Measurements from ENCODE around the gene RGL1.

Gene RGL1

GRCh38 chr1:183794088-183794487 lies 10.8 kb upstream of the RGL1 start:
- no peak for TF ChIP-seq EZH2 (optimal IDR thresholded peaks at IDR 0.05; ENCODE audit: low read depth, low read length)
- no peak for TF ChIP-seq EZH2phosphoT487 (IDR thresholded peaks at IDR 0.05; ENCODE audit: low read length)
- TF ChIP-seq, protein P1, sequence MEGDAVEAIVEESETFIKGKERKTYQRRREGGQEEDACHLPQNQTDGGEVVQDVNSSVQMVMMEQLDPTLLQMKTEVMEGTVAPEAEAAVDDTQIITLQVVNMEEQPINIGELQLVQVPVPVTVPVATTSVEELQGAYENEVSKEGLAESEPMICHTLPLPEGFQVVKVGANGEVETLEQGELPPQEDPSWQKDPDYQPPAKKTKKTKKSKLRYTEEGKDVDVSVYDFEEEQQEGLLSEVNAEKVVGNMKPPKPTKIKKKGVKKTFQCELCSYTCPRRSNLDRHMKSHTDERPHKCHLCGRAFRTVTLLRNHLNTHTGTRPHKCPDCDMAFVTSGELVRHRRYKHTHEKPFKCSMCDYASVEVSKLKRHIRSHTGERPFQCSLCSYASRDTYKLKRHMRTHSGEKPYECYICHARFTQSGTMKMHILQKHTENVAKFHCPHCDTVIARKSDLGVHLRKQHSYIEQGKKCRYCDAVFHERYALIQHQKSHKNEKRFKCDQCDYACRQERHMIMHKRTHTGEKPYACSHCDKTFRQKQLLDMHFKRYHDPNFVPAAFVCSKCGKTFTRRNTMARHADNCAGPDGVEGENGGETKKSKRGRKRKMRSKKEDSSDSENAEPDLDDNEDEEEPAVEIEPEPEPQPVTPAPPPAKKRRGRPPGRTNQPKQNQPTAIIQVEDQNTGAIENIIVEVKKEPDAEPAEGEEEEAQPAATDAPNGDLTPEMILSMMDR (IDR thresholded peaks at IDR 0.05; ENCODE audit: low read length), result no peak
- Histone ChIP-seq H3K9ac (ENCODE audit: low read length) (no peak overlapping the region), H3K4me2 (ENCODE audit: low read depth, low read length) (no peak overlapping the region), H2AFZ (ENCODE audit: low read length) (no peak overlapping the region), H3K4me3 (ENCODE audit: low read length) (no peak overlapping the region), H4K20me1 (ENCODE audit: insufficient read depth, low read length) (no peaks in the 10 kb centered on the region), H3F3A (ENCODE audit: insufficient read depth, low read length) (no peaks in the 10 kb centered on the region), H3K79me2 (ENCODE audit: low read length) (no peaks in the 10 kb centered on the region), H3K9me3 (replicated peaks; ENCODE audit: insufficient read depth, low read length) (no peaks in the 10 kb centered on the region), H3K27ac (ENCODE audit: low read length) (no peak overlapping the region), H3K36me3 (replicated peaks; ENCODE audit: insufficient read depth, low read length) (no peaks in the 10 kb centered on the region), H3K4me1 (ENCODE audit: low read length) (no peaks in the 10 kb centered on the region), H3K27me3 (replicated peaks; ENCODE audit: insufficient read depth, low read length) (no peaks in the 10 kb centered on the region), H3K9me2 (replicated peaks; ENCODE audit: insufficient read depth, low read length) (no peaks in the 10 kb centered on the region)
- no peak for DNase-seq

DNA sequence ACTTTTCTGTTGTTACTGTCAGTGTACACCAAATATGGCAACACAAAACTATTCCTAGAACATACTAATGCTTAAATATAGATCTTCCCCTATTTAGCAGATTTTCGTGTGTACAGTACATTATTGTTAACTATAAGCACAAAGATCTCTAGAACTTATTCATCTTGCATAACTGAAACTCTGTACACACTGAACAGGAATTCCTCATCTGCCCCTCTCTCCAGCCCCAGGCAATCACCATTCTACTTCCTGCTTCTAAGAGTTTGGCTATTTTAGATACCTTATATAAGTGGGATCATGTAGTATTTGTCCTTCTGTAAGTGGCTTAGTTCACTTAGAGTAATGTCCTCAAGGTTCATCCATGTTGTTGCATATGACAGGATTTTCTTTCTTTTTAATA lies 4.5 kb upstream of the RGL1 start:
- Histone ChIP-seq H3K9ac (ENCODE audit: low read length) (no peak overlapping the region), H3K9me2 (replicated peaks; ENCODE audit: insufficient read depth, low read length) (no peaks in the 10 kb centered on the region), H3K9me3 (replicated peaks; ENCODE audit: insufficient read depth, low read length) (no peaks in the 10 kb centered on the region), H3K27me3 (replicated peaks; ENCODE audit: insufficient read depth, low read length) (no peaks in the 10 kb centered on the region), H3K4me1 (ENCODE audit: low read length) (peaks cover 5% of the 10 kb centered on the region; the same call in 1 of the 2 replicates), H4K20me1 (ENCODE audit: insufficient read depth, low read length) (no peaks in the 10 kb centered on the region), H3K27ac (ENCODE audit: low read length) (no peak overlapping the region), H3K79me2 (ENCODE audit: low read length) (no peaks in the 10 kb centered on the region), H3K4me2 (ENCODE audit: low read depth, low read length) (no peak overlapping the region), H3K36me3 (replicated peaks; ENCODE audit: insufficient read depth, low read length) (no peaks in the 10 kb centered on the region), H2AFZ (ENCODE audit: low read length) (no peak overlapping the region), H3F3A (ENCODE audit: insufficient read depth, low read length) (peaks cover 14% of the 10 kb centered on the region), H3K4me3 (ENCODE audit: low read length) (no peak overlapping the region)
- DNase-seq, result no peak
- TF ChIP-seq EZH2 (optimal IDR thresholded peaks at IDR 0.05; ENCODE audit: low read depth, low read length), result no peak
- TF ChIP-seq, protein P1 (IDR thresholded peaks at IDR 0.05; ENCODE audit: low read length), result no peak
- TF ChIP-seq EZH2phosphoT487 (IDR thresholded peaks at IDR 0.05; ENCODE audit: low read length), result no peak

DNA sequence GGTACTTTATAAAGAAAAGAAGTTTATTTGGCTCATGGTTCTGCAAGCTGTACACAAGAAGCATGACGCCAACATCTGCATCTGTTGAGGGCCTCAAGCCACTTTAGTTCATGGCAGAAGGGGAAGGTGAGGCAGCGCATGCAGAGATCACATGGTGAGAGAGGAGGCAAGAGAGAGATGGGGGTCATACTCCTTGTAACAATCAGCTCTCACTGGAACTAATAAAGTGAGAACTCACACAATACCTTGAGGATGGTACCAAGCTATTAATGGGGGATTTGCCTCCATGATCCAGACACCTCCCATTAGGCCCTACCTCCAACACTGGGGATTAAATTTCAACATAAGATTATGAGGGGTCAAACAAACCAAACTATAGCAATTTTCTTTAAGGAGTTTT lies 3.3 kb upstream of the RGL1 start:
- no peak overlapping the region for H3K9ac ChIP-seq (ENCODE audit: low read length)
- TF ChIP-seq, protein P1 (IDR thresholded peaks at IDR 0.05; ENCODE audit: low read length), result no peak
- TF ChIP-seq EZH2 (optimal IDR thresholded peaks at IDR 0.05; ENCODE audit: low read depth, low read length), result no peak
- TF ChIP-seq EZH2phosphoT487 (IDR thresholded peaks at IDR 0.05; ENCODE audit: low read length), result no peak

More for the DNA sequence above, 3.3 kb upstream of the RGL1 start:
- Histone ChIP-seq H3F3A (ENCODE audit: insufficient read depth, low read length) (peaks cover 22% of the 10 kb centered on the region), H3K27ac (ENCODE audit: low read length) (no peak overlapping the region), H2AFZ (ENCODE audit: low read length) (no peak overlapping the region), H3K9me2 (replicated peaks; ENCODE audit: insufficient read depth, low read length) (no peaks in the 10 kb centered on the region), H3K79me2 (ENCODE audit: low read length) (peaks cover 7% of the 10 kb centered on the region), H3K4me3 (ENCODE audit: low read length) (no peak overlapping the region), H3K27me3 (replicated peaks; ENCODE audit: insufficient read depth, low read length) (no peaks in the 10 kb centered on the region), H3K9me3 (replicated peaks; ENCODE audit: insufficient read depth, low read length) (no peaks in the 10 kb centered on the region), H3K36me3 (replicated peaks; ENCODE audit: insufficient read depth, low read length) (no peaks in the 10 kb centered on the region), H4K20me1 (ENCODE audit: insufficient read depth, low read length) (no peaks in the 10 kb centered on the region), H3K4me2 (ENCODE audit: low read depth, low read length) (no peak overlapping the region), H3K4me1 (ENCODE audit: low read length) (peaks cover 9% of the 10 kb centered on the region)
- DNase-seq, result no peak

All from MM.1S (cell line).